NOMO-1 treated with dmso at 0.1 percent for 144 hours (cell line): ENCODE results near the gene HEPN1.

Experiments used
- DNase-seq: peaks from one replicate; lab custom pipeline; 2025; ENCODE audit not compliant: unreplicated experiment; lab: John Stamatoyannopoulos, UW

HEPN1 gene

DNA sequence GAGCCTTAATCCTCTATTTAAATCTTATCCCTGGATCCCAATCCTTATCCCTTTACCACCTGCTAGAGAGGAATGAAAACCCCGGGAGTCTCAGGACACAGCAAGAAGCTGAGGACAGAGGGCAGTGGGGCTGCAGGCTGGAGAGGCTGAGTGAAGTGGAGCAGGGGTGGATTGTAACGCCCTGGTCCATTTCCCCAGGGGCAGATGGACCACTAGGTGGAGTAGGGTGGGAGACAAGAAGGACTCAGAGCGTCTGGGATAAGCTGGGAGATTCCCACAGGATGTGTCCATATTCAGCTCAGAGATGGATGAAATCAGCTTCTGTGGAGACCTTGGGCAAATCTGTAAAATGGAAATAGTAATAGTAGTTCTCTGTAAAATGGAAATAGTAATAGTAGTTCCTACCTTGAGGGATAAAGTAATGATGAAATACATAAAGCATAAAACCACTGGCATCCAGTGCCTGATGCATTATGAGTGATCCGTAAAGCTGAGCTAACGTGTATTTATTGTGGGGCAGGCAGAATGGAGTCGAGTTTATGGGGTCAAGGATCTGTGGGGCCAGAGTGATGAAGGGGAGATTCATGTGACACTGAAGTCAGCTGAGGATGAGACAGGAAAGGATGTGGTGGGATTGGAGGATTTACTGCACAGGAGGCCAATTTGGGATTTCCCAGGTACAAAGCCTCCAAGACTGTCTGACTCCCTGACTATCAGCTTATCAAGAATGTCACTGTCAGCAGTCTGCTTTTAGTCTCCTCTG, 19.5 kb upstream of the HEPN1 start:
- no peak for DNase-seq

- no peak for DNase-seq
Measured at GRCh38 chr11:124900464-124900863, 18.6 kb upstream of the HEPN1 start.

DNA sequence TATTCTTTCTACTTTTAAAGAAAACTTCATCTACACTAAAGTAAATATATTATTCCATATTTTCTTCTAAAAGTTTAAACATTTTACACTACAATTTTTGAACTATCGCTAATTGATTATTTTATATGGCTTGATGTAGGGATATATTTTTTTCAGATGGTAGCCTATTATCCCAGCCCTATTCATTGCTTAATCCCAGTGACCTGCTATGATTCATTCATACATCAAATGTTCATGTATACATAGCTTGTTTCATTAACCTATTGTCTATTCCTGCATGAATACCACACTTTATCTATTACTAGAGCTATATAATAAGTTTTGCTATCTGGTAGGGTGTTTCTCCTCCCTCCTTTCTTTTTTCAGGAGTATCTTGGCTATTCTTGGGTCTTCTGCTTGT, 16.4 kb upstream of the HEPN1 start:
- no peak for DNase-seq

- no peak for DNase-seq
Measured at GRCh38 chr11:124915541-124916369, 3.3 kb upstream of the HEPN1 start.

DNA sequence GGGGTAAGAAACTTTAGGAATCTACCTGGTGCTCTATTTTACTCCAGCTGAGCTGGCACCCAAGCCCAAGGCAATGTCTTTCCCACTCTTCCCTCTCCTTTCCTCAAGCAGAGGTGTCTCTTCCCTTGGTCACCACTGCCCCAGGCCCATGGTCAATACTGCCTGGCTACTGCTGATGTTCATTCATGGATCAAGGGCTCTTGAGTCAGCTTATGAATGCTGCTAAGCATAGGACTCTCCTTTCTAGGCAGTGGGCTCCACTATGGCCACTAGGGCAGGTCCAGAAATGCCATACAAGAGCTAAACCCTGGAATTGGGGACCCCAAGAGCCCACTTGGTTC, 2.7 kb upstream of the HEPN1 start:
- DNase-seq: no peak

DNA sequence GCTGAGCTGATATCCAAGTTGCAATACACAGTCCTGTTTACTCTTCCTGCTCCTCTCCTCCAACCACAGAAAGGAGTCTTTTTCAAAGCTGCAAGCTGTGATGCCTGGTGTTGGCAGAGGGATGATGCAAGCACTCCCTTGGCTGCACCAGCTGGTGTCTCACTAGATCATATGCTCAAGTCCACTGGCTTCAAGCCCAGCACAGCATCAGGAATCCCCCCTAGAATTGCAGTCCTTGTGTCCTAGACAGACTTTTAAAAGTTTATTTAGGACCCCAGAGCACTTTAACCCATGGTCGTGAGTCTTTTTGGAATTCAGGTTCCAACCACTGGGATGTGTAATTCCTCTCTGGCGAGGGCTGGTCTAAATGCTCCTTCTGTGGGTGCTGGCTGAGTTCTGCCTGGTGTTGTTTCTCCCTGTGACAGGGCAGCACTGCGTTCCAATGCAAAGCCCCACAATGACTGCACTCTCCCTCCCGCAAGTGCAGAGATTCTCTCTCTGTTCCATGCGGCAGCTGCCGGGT, 1.9 kb upstream of the HEPN1 start:
- DNase-seq: no peak

GRCh38 chr11:124919898-124920297, 848 bp downstream of the HEPN1 start:
- DNase-seq: no peak

- DNase-seq: no peak
Measured at GRCh38 chr11:124920356-124920755, 1.3 kb downstream of the HEPN1 start.

DNA sequence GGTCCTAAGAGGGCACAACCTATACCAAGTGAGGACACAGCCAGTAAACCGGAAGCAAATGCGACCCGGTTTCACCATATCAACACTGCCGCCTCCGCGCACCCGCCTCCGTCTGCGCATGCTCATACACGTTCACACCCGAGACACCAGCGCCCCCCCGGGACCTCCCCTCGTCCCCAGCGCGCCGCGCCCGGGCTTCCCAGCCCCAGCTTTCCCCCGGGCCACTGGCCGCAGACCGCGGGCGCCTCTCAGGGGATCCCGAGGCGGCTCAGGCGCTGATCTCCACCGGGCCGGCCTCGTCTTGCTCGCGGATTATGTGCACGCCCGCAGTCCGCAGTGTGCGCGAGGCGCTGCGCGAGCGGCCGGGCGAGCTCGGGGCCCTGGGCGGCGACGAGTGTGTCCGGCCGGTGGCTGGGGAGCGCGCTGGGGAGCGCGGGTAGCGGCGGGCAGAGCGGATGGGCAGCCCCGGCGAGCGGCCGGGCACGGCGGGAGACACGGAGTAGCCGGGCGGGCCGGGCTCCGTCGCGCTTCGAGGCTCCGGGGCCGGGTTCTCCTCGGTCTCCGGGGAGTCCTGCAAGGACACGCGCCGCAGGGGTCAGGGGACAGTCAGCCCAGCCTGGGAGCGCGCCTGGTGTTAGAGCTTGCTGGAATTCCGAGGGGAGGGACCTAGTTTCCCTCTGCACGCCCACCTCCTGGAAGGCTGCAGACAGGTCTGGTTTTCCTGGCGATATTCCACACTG, 2.0 kb downstream of the HEPN1 start:
- no peak for DNase-seq

- DNase-seq: no peak
Measured at GRCh38 chr11:124922831-124923230, 3.8 kb downstream of the HEPN1 start.

- DNase-seq: no peak
Measured at GRCh38 chr11:124923296-124923695, 4.2 kb downstream of the HEPN1 start.

GRCh38 chr11:124928942-124929665, 10.1 kb downstream of the HEPN1 start:
- no peak for DNase-seq

GRCh38 chr11:124930799-124931198, 11.7 kb downstream of the HEPN1 start:
- no peak for DNase-seq

- no peak for DNase-seq
Measured at GRCh38 chr11:124934862-124935547, 16.0 kb downstream of the HEPN1 start.

DNA sequence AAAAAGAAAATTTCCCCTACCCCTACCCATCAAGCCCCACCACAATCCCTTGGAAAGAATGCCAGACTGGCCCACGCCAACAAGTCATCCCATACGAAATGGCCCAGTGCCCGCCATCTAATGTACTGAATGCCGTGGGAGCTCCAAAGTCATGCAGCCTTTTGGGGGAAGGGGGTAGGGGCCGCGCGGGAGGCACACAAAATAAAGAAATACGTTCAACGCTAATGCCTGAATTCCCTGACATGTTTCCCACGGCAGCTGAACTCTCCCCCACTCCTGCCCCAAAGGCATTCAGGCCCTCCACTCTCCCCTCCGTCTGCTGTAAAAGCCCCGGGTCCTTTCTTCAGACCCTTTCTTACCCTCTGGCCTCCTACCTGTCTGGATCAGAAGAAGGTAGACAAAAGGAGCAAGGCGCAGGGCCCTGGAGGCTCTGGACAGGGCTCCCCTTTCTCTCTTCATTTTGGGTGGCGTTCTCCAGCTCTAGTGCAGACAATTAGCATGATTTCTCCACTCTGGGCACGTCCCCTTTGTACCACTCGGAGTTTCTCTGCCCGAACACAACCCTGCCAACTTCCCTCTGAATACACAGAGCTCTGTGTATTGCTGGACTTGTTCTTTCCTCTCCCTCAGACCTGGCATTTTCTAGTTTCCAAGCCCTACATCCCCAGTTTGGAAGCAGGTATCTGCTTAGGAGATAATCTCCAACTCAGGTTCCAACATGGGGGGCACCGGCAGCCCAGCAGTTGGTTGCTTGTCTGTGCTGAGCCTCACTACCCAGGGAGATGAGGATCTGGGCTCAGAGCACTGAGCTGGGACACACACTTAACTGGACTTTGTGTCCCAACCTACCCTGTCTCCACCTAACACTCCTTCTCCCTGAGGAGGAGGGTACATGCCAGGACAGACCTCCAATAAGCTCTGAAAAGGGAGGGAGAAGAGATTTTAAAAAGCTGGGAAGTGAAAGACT, 16.8 kb downstream of the HEPN1 start, which contains the start of gene HEPACAM:
TSS of gene HEPACAM (minus strand) at position 500 of the 967 bp plus-strand sequence. CDS start at position 459, 41 bp downstream.
- no peak for DNase-seq

GRCh38 chr11:124937336-124937935, 18.4 kb downstream of the HEPN1 start:
- no peak for DNase-seq

DNA sequence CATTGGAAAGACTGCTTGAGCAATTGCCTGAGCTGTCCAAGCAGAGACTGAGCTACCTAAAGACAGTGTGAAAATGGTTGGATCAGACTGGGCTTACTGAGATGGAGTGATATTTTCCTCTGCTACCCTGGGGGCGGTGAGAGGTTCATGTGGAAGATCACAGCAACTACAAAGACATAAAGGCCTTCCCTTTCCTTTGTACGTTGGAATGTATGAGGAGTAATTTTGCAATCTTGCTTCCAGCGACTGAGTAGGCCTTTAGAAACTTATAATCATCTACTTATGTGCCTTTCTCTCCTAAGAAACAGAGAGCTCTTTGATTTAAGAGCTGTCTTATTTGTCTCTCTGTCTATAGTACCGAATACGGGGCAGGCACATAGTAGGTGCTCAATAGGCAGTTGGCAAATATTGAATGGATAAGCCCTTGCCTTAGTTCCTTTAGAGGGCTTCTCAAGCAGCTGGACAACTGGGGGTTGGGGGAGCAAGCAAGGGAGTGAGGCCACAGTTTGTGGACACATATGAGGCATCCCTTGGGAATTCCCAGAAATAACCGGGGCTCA, 19.2 kb downstream of the HEPN1 start:
- DNase-seq: no peak

GRCh38 chr11:124938970-124939369, 19.9 kb downstream of the HEPN1 start:
- no peak for DNase-seq
